SJCRH30 (cell line): ENCODE measurements around the gene TCEAL6. TPM values are rescaled to one million over a fixed set of nuclear protein-coding genes. Genes with fewer than 3 reads are reported as not detected.

Experiments used
- DNase-seq, 2 experiments: peaks; one replicate each; pipeline ENCODE4 v3.0.0-alpha.2; 2015 to 2020
- H3K27ac ChIP-seq: fragments of 250-450 bp; sonication (Bioruptor Pico); 2 replicates; pipeline ENCODE4 v1.5.1; 2020; ENCODE audit warnings: mild to moderate bottlenecking, moderate library complexity
- H3K27me3 ChIP-seq: fragments of 250-450 bp; sonication (Bioruptor Pico); 2 replicates; pipeline ENCODE4 v1.5.1; 2020; ENCODE audit warnings: mild to moderate bottlenecking, moderate library complexity
- H3K36me3 ChIP-seq: fragments of 250-450 bp; sonication (Bioruptor Pico); 2 replicates; pipeline ENCODE4 v1.5.1; 2020; ENCODE audit warnings: mild to moderate bottlenecking, moderate library complexity
- H3K4me1 ChIP-seq: fragments of 250-450 bp; sonication (Bioruptor Pico); 2 replicates; pipeline ENCODE4 v1.5.1; 2020; ENCODE audit warnings: mild to moderate bottlenecking, moderate library complexity
- H3K4me3 ChIP-seq: fragments of 250-450 bp; sonication (Bioruptor Pico); 2 replicates; pipeline ENCODE4 v1.5.1; 2020; ENCODE audit warnings: mild to moderate bottlenecking, moderate library complexity
- H3K9me3 ChIP-seq: fragments of 250-450 bp; sonication (Bioruptor Pico); replicated peaks from 2 replicates; pipeline ENCODE4 v1.5.1; 2020; ENCODE audit warnings: mild to moderate bottlenecking, moderate library complexity
- total RNA-seq: library from RNA; depleted of rRNA; stranded (reverse); fragments of >200 nt; shearing (Covaris generic); gene quantifications from 2 replicates; pipeline ENCODE4 v1.2.3, GENCODE V29; 2014; rRNA removed

TCEAL6 gene
- total RNA-seq, 1 experiment from 2014 or later: not detected

DNA sequence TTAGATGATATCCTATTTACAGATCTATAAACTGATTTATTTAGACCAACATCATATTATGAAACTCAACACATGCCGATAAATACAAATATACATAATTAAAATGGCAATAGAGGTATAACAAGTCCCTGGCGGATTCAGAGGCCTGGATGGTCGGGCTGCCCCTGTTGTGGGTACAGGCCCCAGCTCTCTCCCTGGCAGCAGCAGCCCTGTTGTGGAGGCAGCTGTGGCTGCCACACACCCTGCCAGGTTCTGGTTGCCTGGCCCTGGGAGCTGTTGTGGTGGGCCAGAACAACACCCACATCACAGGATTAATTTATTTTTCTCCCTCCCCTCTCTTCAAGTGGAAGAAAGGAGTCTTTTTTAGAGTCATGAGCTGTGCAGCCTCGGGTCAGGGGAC lies 28.9 kb downstream of the TCEAL6 start:
- DNase-seq: no peak
- no peak overlapping the region for H3K4me3 ChIP-seq
- H3K27ac ChIP-seq: no peak overlapping the region
- no peaks in the 10 kb centered on the region for H3K36me3 ChIP-seq
- no peaks in the 10 kb centered on the region for H3K27me3 ChIP-seq
- H3K4me1 ChIP-seq: no peaks in the 10 kb centered on the region
- no peaks in the 10 kb centered on the region for H3K9me3 ChIP-seq

Other genes starting within 250 kb of the TCEAL6 start
- gene ZMAT1, start 210.5 kb downstream of the TCEAL6 start, total RNA-seq: 0.04 and 0.13 TPM in 2 replicates
- gene TCEAL2, start 16.8 kb downstream of the TCEAL6 start, total RNA-seq: not detected in 2 replicates
- not detected in 2 replicates for gene BEX5, start 13.5 kb upstream of the TCEAL6 start, total RNA-seq
- gene TCP11X1, start 72.8 kb upstream of the TCEAL6 start, total RNA-seq: 0.08 TPM in 1 of 2 replicates, not detected in the other
- gene NXF2, start 104.7 kb upstream of the TCEAL6 start, total RNA-seq: not detected in 2 replicates